HepG2 (cell line): ENCODE data around the gene NDUFAF3. TPM values are rescaled to one million over a fixed set of nuclear protein-coding genes. Genes with fewer than 3 reads are reported as not detected.
A peak's percentile ranks its signal among the peaks of the same experiment; 100 is the strongest.

Experiments used
- FUBP1 ChIP-seq: sonication (generic); formaldehyde crosslinking; IDR thresholded peaks from 2 replicates; pipeline ENCODE4 v1.5.1; 2020; ENCODE audit warnings: missing genetic modification reagents, mild to moderate bottlenecking, borderline replicate concordance
- HNRNPLL ChIP-seq: fragments of 200-400 bp; formaldehyde crosslinking; IDR thresholded peaks from 2 replicates; pipeline ENCODE4 v1.6.1; 2017; ENCODE audit warnings: mild to moderate bottlenecking, low read depth, low read length; ENCODE audit not compliant: poor library complexity, severe bottlenecking
- LBX2 ChIP-seq: sonication (generic); formaldehyde crosslinking; IDR thresholded peaks from 2 replicates; pipeline ENCODE4 v1.5.0; 2020; ENCODE audit warnings: missing genetic modification reagents, mild to moderate bottlenecking, borderline replicate concordance
- REL ChIP-seq: sonication (generic); formaldehyde crosslinking; conservative IDR thresholded peaks from 2 replicates; pipeline ENCODE4 v1.8.0; 2022; ENCODE audit warnings: mild to moderate bottlenecking, missing genetic modification reagents, moderate library complexity
- THAP9 ChIP-seq: sonication (generic); formaldehyde crosslinking; IDR thresholded peaks from 2 replicates; pipeline ENCODE4; 2020; ENCODE audit warnings: missing genetic modification reagents, mild to moderate bottlenecking, borderline replicate concordance
- ZHX2 ChIP-seq, 2 experiments: sonication (generic) in 1 of 2; formaldehyde crosslinking in 1 of 2; IDR thresholded peaks; 2 replicates each; pipeline versions ENCODE4 v1.6.1 to v1.9.0; 2014 to 2022; ENCODE audit warnings: antibody characterized with exemption in 1 of 2, borderline replicate concordance in 1 of 2, inconsistent platforms in 1 of 2, low read depth in 1 of 2, missing genetic modification reagents in 1 of 2
- ZNF234 ChIP-seq: sonication (generic); formaldehyde crosslinking; conservative IDR thresholded peaks from 2 replicates; pipeline ENCODE4 v1.5.1; 2020; ENCODE audit warnings: mild to moderate bottlenecking, missing genetic modification reagents
- ZNF639 ChIP-seq: conservative IDR thresholded peaks from 2 replicates; pipeline ENCODE4 v1.6.1; 2018; ENCODE audit warnings: missing genetic modification reagents
- ZSCAN9 ChIP-seq: IDR thresholded peaks from 2 replicates; pipeline ENCODE4 v1.6.1; 2016; ENCODE audit warnings: borderline replicate concordance
- polyA plus RNA-seq, 8 experiments: library from polyadenylated mRNA; depleted of rRNA in 3 of 8; stranded (reverse) in 7 of 8; unstranded in 1 of 8; fragments of >200 nt; fragmentation: Illumina TruSeq in 4 of 8; extraction: Trizol in 4 of 8; gene quantifications; 2 replicates each; pipeline versions ENCODE4 v1.2.1 to v1.2.3, GENCODE V29; 2011 to 2016; ENCODE audit warnings: low read depth in 4 of 8, missing spikeins in 1 of 8, mixed read lengths in 1 of 8; ENCODE audit not compliant: insufficient read depth in 1 of 8
- total RNA-seq, 5 experiments: library from RNA; depleted of rRNA; stranded (reverse); fragments of >200 nt; fragmentation: Illumina TruSeq; extraction: Trizol; gene quantifications; 2 replicates each; pipeline ENCODE4 v1.2.3, GENCODE V29; 2016; ENCODE audit warnings: low read depth in 1 of 5
- TF ChIP-seq, protein P1 (sequence below): sonication (generic); formaldehyde crosslinking; IDR thresholded peaks from 2 replicates; pipeline ENCODE4 v1.4.0; 2020; ENCODE audit warnings: missing genetic modification reagents

NDUFAF3 gene
- total and polyA plus RNA-seq, 2 of the 13 experiments (the other 11 are each of a cell fraction or from before 2014, with no cell fraction given), result 39.0 to 50.0 TPM

- peak; percentile 90 for TF ChIP-seq ZHX2 (IDR thresholded peaks at IDR 0.05; ENCODE audit: low read depth)
- TF ChIP-seq ZHX2 (CRISPR knock-in tag; IDR thresholded peaks at IDR 0.05; ENCODE audit: borderline replicate concordance), result peak; percentile 36
- TF ChIP-seq HNRNPLL, result no peak
- TF ChIP-seq ZNF639 (CRISPR knock-in tag), result peak; percentile 95
- no peak; the same call in 1 of the 2 replicates for TF ChIP-seq ZSCAN9 (CRISPR knock-in tag)
- peak; percentile 65; the same call in 1 of the 2 replicates for TF ChIP-seq FUBP1 (CRISPR knock-in tag)
- TF ChIP-seq REL, result peak; percentile 28; the same call in 1 of the 2 replicates
- TF ChIP-seq, protein P1, sequence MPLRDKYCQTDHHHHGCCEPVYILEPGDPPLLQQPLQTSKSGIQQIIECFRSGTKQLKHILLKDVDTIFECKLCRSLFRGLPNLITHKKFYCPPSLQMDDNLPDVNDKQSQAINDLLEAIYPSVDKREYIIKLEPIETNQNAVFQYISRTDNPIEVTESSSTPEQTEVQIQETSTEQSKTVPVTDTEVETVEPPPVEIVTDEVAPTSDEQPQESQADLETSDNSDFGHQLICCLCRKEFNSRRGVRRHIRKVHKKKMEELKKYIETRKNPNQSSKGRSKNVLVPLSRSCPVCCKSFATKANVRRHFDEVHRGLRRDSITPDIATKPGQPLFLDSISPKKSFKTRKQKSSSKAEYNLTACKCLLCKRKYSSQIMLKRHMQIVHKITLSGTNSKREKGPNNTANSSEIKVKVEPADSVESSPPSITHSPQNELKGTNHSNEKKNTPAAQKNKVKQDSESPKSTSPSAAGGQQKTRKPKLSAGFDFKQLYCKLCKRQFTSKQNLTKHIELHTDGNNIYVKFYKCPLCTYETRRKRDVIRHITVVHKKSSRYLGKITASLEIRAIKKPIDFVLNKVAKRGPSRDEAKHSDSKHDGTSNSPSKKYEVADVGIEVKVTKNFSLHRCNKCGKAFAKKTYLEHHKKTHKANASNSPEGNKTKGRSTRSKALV (CRISPR knock-in tag), result no peak; the same call in 1 of the 2 replicates
- TF ChIP-seq ZNF234 (CRISPR knock-in tag), result no peak
- peak; percentile 72 for TF ChIP-seq THAP9 (CRISPR knock-in tag)
- TF ChIP-seq LBX2 (CRISPR knock-in tag), result no peak
These were observed at the start of gene NDUFAF3 (continued) for GRCh38 chr3:49021813-49022687.
